Measurements from ENCODE around the gene SLC22A17. TPM values are rescaled to one million over a fixed set of nuclear protein-coding genes. Genes with fewer than 3 reads are reported as not detected.

The SLC22A17 gene
- total and polyA plus RNA-seq, 2 of the 13 experiments (the other 11 are each of a cell fraction or from before 2014, with no cell fraction given) = 0.95 to 1.1 TPM

GRCh38 chr14:23300687-23301223 is 51.9 kb downstream of the SLC22A17 start (continued):
- TF ChIP-seq ZNF609 (CRISPR knock-in tag; IDR thresholded peaks at IDR 0.05; ENCODE audit: borderline replicate concordance) (peak; percentile 47; the same call in 1 of the 2 replicates), ZBTB46 (CRISPR knock-in tag; IDR thresholded peaks at IDR 0.05; ENCODE audit: borderline replicate concordance) (0 out of 2 replicates have a peak, but pooled peaks have one; percentile 22), BRF2 (CRISPR knock-in tag; IDR thresholded peaks at IDR 0.05) (no peak), ZNF746 (CRISPR knock-in tag; IDR thresholded peaks at IDR 0.05) (no peak), ZBTB38 (CRISPR knock-in tag; IDR thresholded peaks at IDR 0.05) (peak; percentile 99), ZNF574 (CRISPR knock-in tag; IDR thresholded peaks at IDR 0.05) (no peak), AHR (CRISPR knock-in tag; IDR thresholded peaks at IDR 0.05) (peak; percentile 75; the same call in 1 of the 2 replicates), ZNF317 (CRISPR knock-in tag; IDR thresholded peaks at IDR 0.05) (peak; percentile 46; the same call in 1 of the 2 replicates), MIER3 (CRISPR knock-in tag; IDR thresholded peaks at IDR 0.05; ENCODE audit: borderline replicate concordance) (peak; percentile 37; the same call in 1 of the 2 replicates), ZBTB21 (CRISPR knock-in tag; IDR thresholded peaks at IDR 0.05) (peak; percentile 31), BCL6 (CRISPR knock-in tag; IDR thresholded peaks at IDR 0.05) (no peak), ZNF720 (CRISPR knock-in tag; IDR thresholded peaks at IDR 0.05) (peak; percentile 63; the same call in 1 of the 2 replicates), PHF21A (CRISPR knock-in tag; IDR thresholded peaks at IDR 0.05) (no peak), ZNF335 (CRISPR knock-in tag; IDR thresholded peaks at IDR 0.05) (peak; percentile 22; the same call in 1 of the 2 replicates), ZNF350 (CRISPR knock-in tag; IDR thresholded peaks at IDR 0.05; ENCODE audit: borderline replicate concordance, low read depth) (no peak), LRRFIP1 (CRISPR knock-in tag; conservative IDR thresholded peaks at IDR 0.05) (0 out of 2 replicates have a peak, but pooled peaks have one; percentile 37)
